ENCODE measurements around the gene TRABD2B. TPM values are rescaled to one million over a fixed set of nuclear protein-coding genes. Genes with fewer than 3 reads are reported as not detected.
A peak's percentile ranks its signal among the peaks of the same experiment; 100 is the strongest.

TRABD2B gene
- total RNA-seq, 1 experiment from 2014 or later, result 0.05 TPM

- Histone ChIP-seq H3K79me2 (ENCODE audit: insufficient read depth, low read length) (no peaks in the 10 kb centered on the region), H4K20me1 (ENCODE audit: insufficient read depth) (no peaks in the 10 kb centered on the region), H3K4me3 (replicated peaks in 1 of 2; ENCODE audit: low read depth in 1 of 2, low read length in 2 of 2) (no peak overlapping the region), H3K9ac (ENCODE audit: low read length) (no peak overlapping the region), H3K4me2 (ENCODE audit: low read length) (no peak overlapping the region), H3K27me3 (ENCODE audit: insufficient read depth, low read length) (no peaks in the 10 kb centered on the region), H3K9me3 (ENCODE audit: control insufficient read depth in 1 of 2, insufficient read depth in 1 of 2, low read depth in 1 of 2, low read length in 2 of 2) (no peaks in the 10 kb centered on the region), H2AFZ (ENCODE audit: low read depth, low read length, poor library complexity, severe bottlenecking) (no peak overlapping the region), H3K36me3 (ENCODE audit: control insufficient read depth in 1 of 2, insufficient read depth in 2 of 2, low read length in 2 of 2) (no peaks in the 10 kb centered on the region), H3K4me1 (ENCODE audit: control insufficient read depth in 1 of 2, insufficient read depth in 2 of 2, low read length in 2 of 2) (no peaks in the 10 kb centered on the region), H3K9me2 (ENCODE audit: insufficient read depth) (no peaks in the 10 kb centered on the region), H3K27ac (ENCODE audit: low read depth, low read length) (no peak overlapping the region)
- ChIA-PET CTCF (no interaction called here), POLR2A (no interaction called here), RAD21 (ENCODE audit: low non-redundant PET in 1 of 2, low total read pairs in 2 of 2, uncharacterized antibody in 2 of 2, unreplicated experiment in 2 of 2) (no interaction called here)
- intact Hi-C loops (cut with micrococcal nuclease), result no loop called here
- DNase-seq (ENCODE audit: low read depth, low spot score), result no peak
- no peak for TF ChIP-seq POLR2AphosphoS5 (IDR thresholded peaks at IDR 0.05; ENCODE audit: low read depth, low read length)
- no peak for TF ChIP-seq EZH2phosphoT487 (IDR thresholded peaks at IDR 0.05; ENCODE audit: borderline replicate concordance)
- no peak for TF ChIP-seq JUND (IDR thresholded peaks at IDR 0.05)
- TF ChIP-seq POLR2A (IDR thresholded peaks at IDR 0.05; ENCODE audit: borderline replicate concordance, extremely low read depth, insufficient read depth, insufficient read length), result no peak
- no peak for TF ChIP-seq ZBTB33 (IDR thresholded peaks at IDR 0.05; ENCODE audit: extremely low read depth, insufficient replicate concordance, low read length)
- no peak for TF ChIP-seq EZH2 (IDR thresholded peaks at IDR 0.05)
- TF ChIP-seq ZFX (IDR thresholded peaks at IDR 0.05), result no peak
- no peak for TF ChIP-seq SIN3A (IDR thresholded peaks at IDR 0.05; ENCODE audit: low read depth)
- no peak for TF ChIP-seq ATF3 (IDR thresholded peaks at IDR 0.05)
- no peak for TF ChIP-seq SRF (IDR thresholded peaks at IDR 0.05; ENCODE audit: low read depth)
- TF ChIP-seq ELF1 (IDR thresholded peaks at IDR 0.05; ENCODE audit: borderline replicate concordance, low read depth), result no peak
- no peak for TF ChIP-seq YY1 (IDR thresholded peaks at IDR 0.05; ENCODE audit: extremely low read depth, insufficient replicate concordance, low read depth, low read length)
- no peak for TF ChIP-seq EGR1 (IDR thresholded peaks at IDR 0.05; ENCODE audit: low read depth)
- ATAC-seq, result peak; percentile 87
- no TSS peak for BruUV-seq (replicated peaks)
Measured at GRCh38 chr1:47883963-47884362, 113.2 kb downstream of the TRABD2B start.

All from HCT116 (cell line).